Measurements from ENCODE around the gene CYP2C8.
"Not testable (repeated sequence)": the region's sequence is repeated elsewhere in the genome, so short reads cannot be mapped to it uniquely, and the experiment has no call there.

CYP2C8 gene

GRCh38 chr10:95069286-95069685, at the start of gene CYP2C8:
CYP2C8 (minus strand) TSS chr10:95069497; CDS start chr10:95069402, 95 bp downstream.
- no peak for DNase-seq

DNA sequence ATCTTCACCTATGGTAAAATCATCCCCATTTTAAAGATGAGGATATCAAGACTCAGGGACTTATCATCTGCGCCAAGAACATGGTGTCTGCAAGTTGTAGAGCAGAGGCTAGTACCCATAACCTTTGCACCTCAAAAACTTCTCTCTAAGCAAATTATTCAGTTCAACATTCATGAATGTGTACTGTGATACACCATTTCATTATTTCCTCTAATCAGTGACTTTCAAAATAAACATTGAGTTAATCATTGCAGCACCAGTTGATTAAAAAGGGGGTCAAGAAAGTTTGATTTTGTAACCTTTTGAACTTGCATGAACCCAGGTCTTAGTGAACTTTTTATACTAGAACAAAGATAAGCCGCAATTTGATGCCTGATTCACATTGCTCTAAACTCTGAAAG, 47.6 kb upstream of the CYP2C8 start:
- no peak for DNase-seq

DNA sequence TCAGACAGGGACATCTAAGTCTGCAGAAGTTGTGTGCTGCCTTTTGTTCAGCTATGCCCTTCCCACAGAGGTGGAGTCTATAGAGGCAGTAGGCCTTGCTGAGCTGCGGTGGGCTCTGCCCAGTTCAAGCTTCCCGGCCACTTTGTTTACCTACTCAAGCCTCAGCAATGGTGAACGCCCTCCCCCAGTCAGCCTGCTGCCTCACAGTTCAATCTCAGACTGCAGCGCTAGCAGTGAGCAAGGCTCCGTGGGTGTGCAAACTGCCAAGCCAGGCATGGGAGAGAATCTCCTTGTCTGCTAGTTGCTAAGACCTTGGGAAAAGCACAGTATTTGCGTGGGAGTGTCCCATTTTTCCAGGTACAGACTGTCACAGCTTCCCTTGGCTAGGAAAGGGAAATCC, 41.5 kb upstream of the CYP2C8 start:
- not testable (repeated sequence) for DNase-seq

- DNase-seq, result no peak
Measured at GRCh38 chr10:95097805-95098204, 28.5 kb upstream of the CYP2C8 start.

DNA sequence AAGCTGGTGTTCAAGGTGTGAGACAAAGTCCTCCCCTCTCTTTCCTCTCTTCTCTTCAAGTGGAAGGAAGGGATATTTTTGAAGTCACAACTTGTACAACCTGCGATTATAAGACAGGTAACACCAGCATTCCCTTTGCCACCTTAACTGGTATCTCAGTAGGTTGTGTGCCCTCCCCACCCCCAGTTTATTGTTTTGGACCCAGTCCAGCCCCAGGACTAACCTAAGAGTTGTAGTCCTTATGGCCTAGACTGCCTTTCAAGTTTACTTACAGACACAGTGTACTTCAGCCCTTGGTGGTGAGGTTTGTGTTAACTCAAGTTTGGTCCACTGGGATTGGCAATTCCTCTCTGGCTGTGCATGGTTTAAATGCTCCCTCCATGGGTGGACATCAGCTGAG, 26.8 kb upstream of the CYP2C8 start:
- DNase-seq, result no peak

DNA sequence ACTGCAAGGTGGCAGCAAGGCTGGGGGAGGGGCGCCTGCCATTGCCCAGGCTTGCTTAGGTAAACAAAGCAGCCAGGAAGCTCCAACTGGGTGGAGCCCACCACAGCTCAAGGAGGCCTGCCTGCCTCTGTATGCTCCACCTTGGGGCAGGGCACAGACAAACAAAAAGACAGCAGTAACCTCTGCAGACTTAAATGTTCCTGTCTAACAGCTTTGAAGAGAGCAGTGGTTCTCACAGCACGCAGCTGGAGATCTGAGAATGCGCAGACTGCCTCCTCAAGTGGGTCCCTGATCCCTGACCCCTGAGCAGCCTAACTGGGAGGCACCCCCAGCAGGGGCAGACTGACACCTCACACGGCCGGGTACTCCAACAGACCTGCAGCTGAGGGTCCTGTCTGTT, 10.3 kb upstream of the CYP2C8 start:
- not testable (repeated sequence) for DNase-seq

DNA sequence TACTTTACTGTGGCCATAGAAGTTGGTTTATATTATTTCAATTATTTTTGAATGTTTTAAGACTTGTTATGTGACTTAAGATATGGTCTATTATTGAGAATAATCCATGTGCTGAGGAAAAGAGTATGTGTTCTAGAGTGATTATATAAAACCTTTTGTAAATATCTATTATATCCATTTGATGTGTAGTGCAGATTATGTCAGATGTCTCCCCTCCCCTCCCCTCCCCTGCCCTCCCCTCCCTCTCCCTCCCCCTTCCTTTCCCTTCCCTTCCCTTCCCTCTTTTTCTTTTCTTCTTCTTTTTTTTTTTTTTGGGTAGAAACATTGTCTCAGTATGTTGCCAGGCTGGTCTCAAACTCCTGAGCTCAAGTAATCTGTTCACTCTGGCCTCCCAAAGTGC, 8.3 kb upstream of the CYP2C8 start:
- no peak for DNase-seq

DNA sequence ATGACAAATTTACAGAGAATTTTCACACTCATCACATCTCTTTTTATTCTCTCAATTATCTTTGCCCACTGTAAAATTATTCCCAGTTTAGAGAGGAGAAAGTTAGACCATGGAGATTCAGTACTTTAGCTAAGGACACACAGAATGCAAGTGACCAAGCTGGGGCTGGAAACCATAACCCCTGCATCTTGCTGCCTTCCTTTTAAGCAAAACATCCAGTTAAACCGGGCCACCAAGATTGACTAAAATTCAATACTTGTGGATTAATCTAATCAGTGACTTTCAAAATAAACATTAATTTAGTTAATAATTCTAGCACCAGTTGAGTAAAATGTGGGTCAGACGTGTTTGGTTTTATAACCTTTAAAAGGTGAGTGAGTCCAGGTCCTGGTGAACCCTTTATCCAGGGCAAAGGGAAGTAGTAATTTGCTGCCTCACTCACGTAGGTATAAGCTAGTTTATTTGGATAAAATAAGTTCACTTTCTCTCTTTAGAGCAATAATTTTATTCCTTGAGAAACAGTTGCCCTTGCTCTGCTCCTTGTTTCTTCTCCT, 1.9 kb upstream of the CYP2C8 start:
- DNase-seq, result no peak

DNA sequence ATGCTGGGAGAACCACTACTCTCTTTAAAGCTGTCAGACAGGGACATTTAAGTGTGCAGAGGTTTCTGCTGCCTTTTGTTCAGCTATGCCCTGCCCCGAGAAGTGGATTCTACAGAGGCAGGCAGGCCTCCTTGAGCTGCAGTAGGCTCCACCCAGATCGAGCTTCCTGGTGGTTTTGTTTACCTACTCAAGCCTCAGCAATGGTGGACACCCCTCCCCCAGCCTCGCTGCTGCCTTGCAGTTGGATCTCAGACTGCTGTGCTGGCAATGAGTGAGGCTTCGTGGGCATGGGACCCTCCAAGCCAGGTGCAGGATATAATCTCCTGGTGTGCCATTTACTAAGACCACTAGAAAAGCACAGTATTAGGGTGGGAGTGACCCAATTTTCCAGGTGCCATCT, 5.2 kb downstream of the CYP2C8 start:
- DNase-seq, result not testable (repeated sequence)

DNA sequence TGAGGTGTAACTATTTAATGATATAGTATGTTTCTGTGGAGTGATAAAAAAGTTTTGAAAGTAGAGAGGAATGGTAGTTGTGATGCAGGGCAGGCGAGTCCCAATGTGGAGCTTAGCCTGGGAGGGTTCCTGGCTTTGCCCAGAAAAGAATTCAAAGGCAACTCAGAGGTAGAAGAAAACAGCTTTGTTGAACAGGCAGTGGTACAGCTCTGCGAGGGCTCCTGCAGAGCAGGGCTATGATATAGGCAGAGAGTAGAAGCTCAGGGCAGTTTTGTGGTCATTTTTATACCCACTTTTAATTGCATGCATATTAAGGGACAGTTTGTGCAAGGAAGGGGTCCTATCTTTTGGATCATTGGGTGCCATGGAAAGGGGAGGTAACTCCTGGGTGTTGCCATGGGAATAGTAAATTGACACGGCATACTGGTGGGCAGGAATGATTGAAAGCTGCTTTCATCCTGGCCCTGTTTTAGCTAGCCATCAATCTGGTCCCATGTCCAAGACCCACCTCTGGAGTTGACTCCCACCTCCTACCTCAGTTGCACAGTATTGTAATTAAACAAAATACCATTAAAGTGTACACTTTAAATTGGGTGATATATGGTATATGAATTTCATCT, 12.4 kb downstream of the CYP2C8 start:
- no peak for DNase-seq

GRCh38 chr10:95049919-95050318, 19.4 kb downstream of the CYP2C8 start:
- no peak for DNase-seq

DNA sequence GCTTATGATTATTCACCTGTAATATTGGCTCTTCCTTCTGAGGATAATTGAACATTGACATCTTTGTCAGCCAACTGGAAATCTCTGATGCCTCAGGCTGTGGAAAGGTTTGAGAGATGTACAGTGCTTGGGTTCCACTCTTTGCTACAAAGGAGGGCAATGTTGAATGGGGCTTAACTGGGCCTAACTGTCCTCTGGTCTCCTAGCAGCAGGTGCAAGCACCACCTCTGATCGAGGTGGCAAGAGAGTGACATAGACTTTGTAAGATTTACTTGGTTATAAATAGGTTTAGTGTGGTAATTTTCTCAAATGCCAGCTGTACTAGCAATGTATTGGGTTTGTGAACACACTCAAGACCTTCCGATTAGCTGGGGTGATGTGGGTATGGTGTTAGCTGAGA, 21.1 kb downstream of the CYP2C8 start:
- DNase-seq, result no peak

DNA sequence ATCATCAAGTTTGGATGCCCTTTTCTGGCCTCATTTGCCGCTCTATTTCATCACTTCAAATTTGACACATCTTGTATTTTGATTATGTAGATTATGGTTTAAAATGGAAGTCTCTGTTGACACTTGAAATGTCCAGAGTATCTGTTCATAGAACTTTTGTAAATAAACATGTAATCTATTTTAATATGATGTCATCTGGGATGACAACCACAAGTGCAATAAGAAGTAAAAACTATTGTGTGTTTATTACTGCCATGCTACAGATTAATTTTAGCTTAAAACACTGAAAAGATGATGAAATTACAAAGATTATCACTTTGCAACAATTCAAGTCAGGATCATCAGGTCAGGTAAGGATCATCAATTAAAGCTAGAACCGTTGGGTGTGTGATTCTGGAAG, 30.0 kb downstream of the CYP2C8 start:
- DNase-seq, result no peak

GRCh38 chr10:95035332-95036295, 33.7 kb downstream of the CYP2C8 start:
- no peak for DNase-seq

- no peak for DNase-seq
Measured at GRCh38 chr10:95034401-95034800, 34.9 kb downstream of the CYP2C8 start.

DNA sequence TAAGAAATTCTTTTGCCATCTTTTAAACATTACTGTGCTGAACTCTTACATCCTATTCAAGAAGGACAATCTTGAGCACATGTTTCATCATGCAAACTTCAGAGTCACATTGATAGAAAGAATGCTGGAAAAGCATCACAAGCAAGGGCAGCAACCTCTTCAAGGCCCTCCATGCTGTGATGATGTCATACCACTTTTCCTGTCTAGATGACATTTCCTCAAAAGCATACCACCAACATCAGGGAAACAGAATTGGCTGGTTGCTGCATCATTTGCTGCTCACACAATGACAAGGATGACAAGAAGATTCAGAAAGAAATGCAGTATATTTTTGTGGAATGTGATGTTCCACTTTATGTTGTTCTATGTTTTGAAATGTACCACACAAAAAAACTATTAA, 37.6 kb downstream of the CYP2C8 start:
- DNase-seq, result no peak

- DNase-seq, result no peak
Measured at GRCh38 chr10:95026461-95026860, 42.8 kb downstream of the CYP2C8 start.

- no peak for DNase-seq
Measured at GRCh38 chr10:94997741-94998174, 71.5 kb downstream of the CYP2C8 start.

DNA sequence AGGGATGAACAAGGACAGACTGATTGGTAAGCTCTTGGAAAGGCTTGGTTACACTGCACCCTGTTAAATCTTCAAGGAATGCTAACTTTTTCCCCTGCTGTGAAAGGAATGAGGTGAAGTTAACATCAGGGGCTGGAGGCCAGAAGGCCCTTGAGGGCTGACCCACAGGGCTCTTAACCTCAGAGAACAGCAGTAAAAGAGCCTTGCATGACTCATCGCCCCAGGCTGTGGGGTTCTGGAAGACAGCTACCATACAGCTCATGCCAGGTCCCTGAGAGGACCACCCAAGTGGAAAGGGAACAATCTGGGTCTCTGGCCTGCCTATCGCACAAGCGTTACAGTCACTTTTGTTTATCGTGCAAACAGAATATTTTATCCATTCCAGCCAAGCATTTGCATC, 76.5 kb downstream of the CYP2C8 start:
- no peak for DNase-seq

GRCh38 chr10:94991243-94991888, 77.9 kb downstream of the CYP2C8 start:
- no peak for DNase-seq

- DNase-seq, result no peak
Measured at GRCh38 chr10:94989192-94989591, 80.1 kb downstream of the CYP2C8 start.
